ENCODE results near the gene MS4A15. TPM values are rescaled to one million over a fixed set of nuclear protein-coding genes. Genes with fewer than 3 reads are reported as not detected.

MS4A15 gene
- total RNA-seq, 1 donor from 2014 or later: not detected

- Mint-ChIP-seq H3K27ac (ENCODE audit: unreplicated experiment) (no peak overlapping the region), H3K27me3 (ENCODE audit: unreplicated experiment) (peaks cover 2% of the 10 kb centered on the region), H3K4me3 (ENCODE audit: unreplicated experiment) (no peak overlapping the region)
These were observed 25.9 kb downstream of the MS4A15 start for GRCh38 chr11:60782393-60783140.

GRCh38 chr11:60783141-60783484 is 26.4 kb downstream of the MS4A15 start:
- Mint-ChIP-seq H3K4me1 (ENCODE audit: unreplicated experiment) (no peaks in the 10 kb centered on the region), H3K27ac (ENCODE audit: unreplicated experiment) (no peak overlapping the region), H3K27me3 (ENCODE audit: unreplicated experiment) (peaks cover 3% of the 10 kb centered on the region), H3K9me3 (ENCODE audit: unreplicated experiment) (no peaks in the 10 kb centered on the region), H3K36me3 (ENCODE audit: low read depth, unreplicated experiment) (no peaks in the 10 kb centered on the region), H3K4me3 (ENCODE audit: unreplicated experiment) (no peak overlapping the region)
- no peak for DNase-seq (ENCODE audit: low spot score)
- no peak for TF ChIP-seq CTCF (IDR thresholded peaks at IDR 0.05; ENCODE audit: unreplicated experiment)

More at GRCh38 chr11:60782393-60783140, 25.9 kb downstream of the MS4A15 start:
- no peaks in the 10 kb centered on the region for H3K4me1 Mint-ChIP-seq (ENCODE audit: unreplicated experiment)
- no peak for TF ChIP-seq CTCF (IDR thresholded peaks at IDR 0.05; ENCODE audit: unreplicated experiment)
- DNase-seq (ENCODE audit: low spot score): no peak
- no peaks in the 10 kb centered on the region for H3K36me3 Mint-ChIP-seq (ENCODE audit: low read depth, unreplicated experiment)
- no peaks in the 10 kb centered on the region for H3K9me3 Mint-ChIP-seq (ENCODE audit: unreplicated experiment)

GRCh38 chr11:60783911-60784310 is 27.2 kb downstream of the MS4A15 start:
- Mint-ChIP-seq H3K36me3 (ENCODE audit: low read depth, unreplicated experiment) (no peaks in the 10 kb centered on the region), H3K9me3 (ENCODE audit: unreplicated experiment) (no peaks in the 10 kb centered on the region), H3K4me3 (ENCODE audit: unreplicated experiment) (no peak overlapping the region), H3K27ac (ENCODE audit: unreplicated experiment) (no peak overlapping the region), H3K27me3 (ENCODE audit: unreplicated experiment) (peaks cover 3% of the 10 kb centered on the region), H3K4me1 (ENCODE audit: unreplicated experiment) (no peaks in the 10 kb centered on the region)
- TF ChIP-seq CTCF (IDR thresholded peaks at IDR 0.05; ENCODE audit: unreplicated experiment): no peak
- DNase-seq (ENCODE audit: low spot score): no peak

GRCh38 chr11:60785136-60785535 is 28.5 kb downstream of the MS4A15 start, which contains the start of gene MS4A10:
Gene MS4A10, plus strand, starts transcription at chr11:60785333. Its CDS starts 5,003 bp downstream, at chr11:60790336.
- Mint-ChIP-seq H3K9me3 (ENCODE audit: unreplicated experiment) (no peaks in the 10 kb centered on the region), H3K27me3 (ENCODE audit: unreplicated experiment) (peaks cover 3% of the 10 kb centered on the region), H3K4me3 (ENCODE audit: unreplicated experiment) (no peak within 1 kb of the TSS), H3K36me3 (ENCODE audit: low read depth, unreplicated experiment) (no peaks in the 10 kb centered on the region), H3K4me1 (ENCODE audit: unreplicated experiment) (no peaks in the 10 kb centered on the region), H3K27ac (ENCODE audit: unreplicated experiment) (no peak within 1 kb of the TSS)
- no peak for TF ChIP-seq CTCF (IDR thresholded peaks at IDR 0.05; ENCODE audit: unreplicated experiment)
- no peak for DNase-seq (ENCODE audit: low spot score)

- Mint-ChIP-seq H3K9me3 (ENCODE audit: unreplicated experiment) (no peaks in the 10 kb centered on the region), H3K27ac (ENCODE audit: unreplicated experiment) (no peak overlapping the region), H3K27me3 (ENCODE audit: unreplicated experiment) (peaks cover 3% of the 10 kb centered on the region), H3K4me1 (ENCODE audit: unreplicated experiment) (no peaks in the 10 kb centered on the region), H3K36me3 (ENCODE audit: low read depth, unreplicated experiment) (no peaks in the 10 kb centered on the region), H3K4me3 (ENCODE audit: unreplicated experiment) (no peak overlapping the region)
- DNase-seq (ENCODE audit: low spot score): no peak
- TF ChIP-seq CTCF (IDR thresholded peaks at IDR 0.05; ENCODE audit: unreplicated experiment): no peak
These were observed 29.2 kb downstream of the MS4A15 start for GRCh38 chr11:60785806-60786361.
